ENCODE measurements around the gene CHD6. TPM values are rescaled to one million over a fixed set of nuclear protein-coding genes. Genes with fewer than 3 reads are reported as not detected.

CHD6 gene
- total RNA-seq, 6 experiments from 2014 or later, result 24.7 to 28.9 (median 27.1) TPM

DNA sequence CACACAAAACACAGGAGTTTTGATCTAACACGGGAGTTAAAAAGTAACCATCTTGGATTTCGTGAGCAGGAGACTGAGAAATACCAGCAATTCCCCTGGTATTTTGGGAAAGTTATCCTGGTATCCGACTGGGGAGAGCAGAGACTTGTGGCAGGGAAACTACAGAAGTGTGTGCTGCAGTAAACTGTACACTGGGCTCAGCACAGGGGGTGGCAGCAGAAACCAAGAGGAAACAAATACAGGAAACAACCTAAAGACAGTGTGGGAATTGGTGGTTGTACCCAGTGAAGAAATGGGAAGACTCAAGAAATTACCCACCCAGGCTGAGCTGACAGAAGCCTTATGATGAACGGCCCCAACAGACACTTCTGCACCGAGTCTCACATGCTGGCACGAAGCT, 109.8 kb downstream of the CHD6 start:
- no peak for TF ChIP-seq CTCF (IDR thresholded peaks at IDR 0.05)
- peaks cover 44% of the 10 kb centered on the region for H3K36me3 Mint-ChIP-seq (ENCODE audit: low read depth)
- H3K9me3 Mint-ChIP-seq, result no peaks in the 10 kb centered on the region
- no peaks in the 10 kb centered on the region for H3K27me3 Mint-ChIP-seq (ENCODE audit: insufficient read depth)
- H3K4me1 Mint-ChIP-seq (ENCODE audit: low read depth), result peaks cover 14% of the 10 kb centered on the region
- H3K27ac Mint-ChIP-seq, result no peak overlapping the region
- no peak overlapping the region for H3K4me3 Mint-ChIP-seq
- DNase-seq, result no peak

GRCh38 chr20:41507851-41508250, 110.3 kb downstream of the CHD6 start:
- DNase-seq, result no peak
- Mint-ChIP-seq H3K4me1 (ENCODE audit: low read depth) (peaks cover 11% of the 10 kb centered on the region), H3K27me3 (ENCODE audit: insufficient read depth) (no peaks in the 10 kb centered on the region), H3K27ac (no peak overlapping the region), H3K4me3 (no peak overlapping the region), H3K36me3 (ENCODE audit: low read depth) (peaks cover 43% of the 10 kb centered on the region), H3K9me3 (no peaks in the 10 kb centered on the region)
- TF ChIP-seq CTCF (IDR thresholded peaks at IDR 0.05), result no peak

GRCh38 chr20:41507436-41507835, 110.7 kb downstream of the CHD6 start:
- no peak for DNase-seq
- Mint-ChIP-seq H3K27ac (no peak overlapping the region), H3K27me3 (ENCODE audit: insufficient read depth) (no peaks in the 10 kb centered on the region), H3K36me3 (ENCODE audit: low read depth) (peaks cover 39% of the 10 kb centered on the region), H3K9me3 (no peaks in the 10 kb centered on the region), H3K4me3 (no peak overlapping the region), H3K4me1 (ENCODE audit: low read depth) (peaks cover 11% of the 10 kb centered on the region)
- no peak for TF ChIP-seq CTCF (IDR thresholded peaks at IDR 0.05)

GRCh38 chr20:41506192-41506915, 111.8 kb downstream of the CHD6 start:
- Mint-ChIP-seq H3K4me3 (no peak overlapping the region), H3K4me1 (ENCODE audit: low read depth) (peaks cover 13% of the 10 kb centered on the region), H3K27ac (no peak overlapping the region), H3K9me3 (no peaks in the 10 kb centered on the region), H3K36me3 (ENCODE audit: low read depth) (peaks cover 30% of the 10 kb centered on the region), H3K27me3 (ENCODE audit: insufficient read depth) (no peaks in the 10 kb centered on the region)
- DNase-seq, result no peak
- TF ChIP-seq CTCF (IDR thresholded peaks at IDR 0.05), result no peak

DNA sequence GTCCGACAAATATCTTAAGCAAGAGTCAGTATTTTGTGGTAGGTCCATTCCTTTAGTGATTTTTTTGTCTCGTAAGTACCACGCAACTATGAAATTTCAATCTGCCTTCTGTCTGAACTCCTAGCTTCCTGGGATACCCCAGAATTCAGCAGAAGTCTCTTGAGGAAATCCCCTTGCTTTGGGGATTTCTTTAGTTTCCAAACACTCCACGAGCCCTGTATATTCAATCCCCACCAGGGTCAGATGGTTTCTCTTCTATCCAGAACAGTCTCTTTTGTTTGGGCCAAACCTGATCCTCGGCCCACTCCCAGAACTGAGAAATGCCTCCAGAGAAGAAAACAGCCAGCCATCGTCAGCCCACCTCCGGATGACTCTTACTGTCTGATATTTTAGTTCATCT, 113.0 kb downstream of the CHD6 start:
- no peak overlapping the region for H3K27ac Mint-ChIP-seq
- no peaks in the 10 kb centered on the region for H3K27me3 Mint-ChIP-seq (ENCODE audit: insufficient read depth)
- DNase-seq, result no peak
- no peak overlapping the region for H3K4me3 Mint-ChIP-seq
- H3K9me3 Mint-ChIP-seq, result no peaks in the 10 kb centered on the region
- H3K36me3 Mint-ChIP-seq (ENCODE audit: low read depth), result peaks cover 25% of the 10 kb centered on the region
- peaks cover 25% of the 10 kb centered on the region for H3K4me1 Mint-ChIP-seq (ENCODE audit: low read depth)
- TF ChIP-seq CTCF (IDR thresholded peaks at IDR 0.05), result no peak

Data from HFFc6 (cell line).